CD14-positive monocyte (primary cell): ENCODE results near the gene ATXN1. TPM values are rescaled to one million over a fixed set of nuclear protein-coding genes. Genes with fewer than 3 reads are reported as not detected.

Experiments used
- DNase-seq, 3 donors: peaks; one replicate each; pipeline ENCODE4 v3.0.0-alpha.2; 2011 to 2022
- H2AFZ ChIP-seq: 2 replicates; pipeline ENCODE4 v1.6.0; 2012; ENCODE audit warnings: mild to moderate bottlenecking, low read depth, low read length, inconsistent platforms; ENCODE audit not compliant: insufficient read depth, poor library complexity, severe bottlenecking
- H3K27ac ChIP-seq, 2 donors: 1 replicate in 1 of 2; 2 replicates in 1 of 2; pipeline ENCODE4 v1.5.1; 2012 to 2013; ENCODE audit warnings: low read length in 2 of 2, control low read depth in 1 of 2, inconsistent platforms in 1 of 2, low read depth in 1 of 2, mild to moderate bottlenecking in 1 of 2
- H3K27me3 ChIP-seq, 2 donors: one replicate each; pipeline versions ENCODE4 v1.6.0 to v1.6.1; 2011 to 2013; ENCODE audit warnings: low read length in 2 of 2; ENCODE audit not compliant: control insufficient read depth in 2 of 2, insufficient read depth in 2 of 2
- H3K36me3 ChIP-seq, 2 donors: replicated peaks in 1 of 2; 1 replicate in 1 of 2; 2 replicates in 1 of 2; pipeline versions ENCODE4 v1.5.1 to v1.6.1; 2012 to 2013; ENCODE audit warnings: low read length in 2 of 2, control low read depth in 1 of 2, inconsistent platforms in 1 of 2, mild to moderate bottlenecking in 1 of 2; ENCODE audit not compliant: insufficient read depth in 2 of 2, control insufficient read depth in 1 of 2
- H3K4me1 ChIP-seq, 2 donors: 1 replicate in 1 of 2; 2 replicates in 1 of 2; pipeline versions ENCODE4 v1.5.1 to v1.6.1; 2012 to 2013; ENCODE audit warnings: low read length in 2 of 2, control low read depth in 1 of 2, inconsistent platforms in 1 of 2, mild to moderate bottlenecking in 1 of 2, moderate library complexity in 1 of 2; ENCODE audit not compliant: insufficient read depth in 2 of 2, control insufficient read depth in 1 of 2
- H3K4me2 ChIP-seq: replicated peaks from 2 replicates; pipeline ENCODE3; 2012; ENCODE audit warnings: low read length, moderate library complexity, mild to moderate bottlenecking; ENCODE audit not compliant: poor library complexity, severe bottlenecking; ENCODE audit errors: extremely low read depth
- H3K4me3 ChIP-seq, 3 experiments: fragments of 200-600 bp in 1 of 3; sonication (generic) in 1 of 3; replicated peaks in 1 of 3; 1 replicate in 2 of 3; 2 replicates in 1 of 3; pipeline ENCODE4 v1.5.1; 2011 to 2013; ENCODE audit warnings: low read length in 3 of 3, mild to moderate bottlenecking in 3 of 3, control low read depth in 2 of 3, low read depth in 2 of 3, inconsistent platforms in 1 of 3, moderate library complexity in 1 of 3
- H3K79me2 ChIP-seq: 2 replicates; pipeline ENCODE4 v1.6.0; 2012; ENCODE audit warnings: mild to moderate bottlenecking, control low read depth, inconsistent platforms, low read length, moderate library complexity; ENCODE audit not compliant: insufficient read depth
- H3K9ac ChIP-seq: 2 replicates; pipeline ENCODE4 v1.6.0; 2017; ENCODE audit warnings: low read length, mild to moderate bottlenecking; ENCODE audit not compliant: insufficient read depth, poor library complexity, severe bottlenecking
- H3K9me3 ChIP-seq, 2 donors: replicated peaks in 1 of 2; 1 replicate in 1 of 2; 2 replicates in 1 of 2; pipeline versions ENCODE4 v1.5.1 to v1.6.1; 2012 to 2013; ENCODE audit warnings: low read length in 2 of 2, control low read depth in 1 of 2; ENCODE audit not compliant: control insufficient read depth in 1 of 2, insufficient read depth in 1 of 2
- H4K20me1 ChIP-seq: 2 replicates; pipeline ENCODE4 v1.6.0; 2012; ENCODE audit warnings: mild to moderate bottlenecking, low read length, control low read depth, moderate library complexity; ENCODE audit not compliant: insufficient read depth
- H3K27ac Mint-ChIP-seq, 7 donors: one replicate each; pipeline ENCODE4 v1.8.0; 2020; ENCODE audit warnings: mild to moderate bottlenecking in 7 of 7, mixed read lengths in 7 of 7, moderate library complexity in 6 of 7, inconsistent platforms in 2 of 7
- H3K27me3 Mint-ChIP-seq, 3 donors: one replicate each; pipeline ENCODE4 v1.8.0; 2021 to 2022; ENCODE audit warnings: low read depth in 3 of 3, mild to moderate bottlenecking in 3 of 3, mixed read lengths in 3 of 3, moderate library complexity in 3 of 3, inconsistent platforms in 1 of 3
- H3K36me3 Mint-ChIP-seq, 2 donors: one replicate each; pipeline ENCODE4 v1.8.0; 2020; ENCODE audit warnings: mixed read lengths in 2 of 2, inconsistent platforms in 1 of 2, mild to moderate bottlenecking in 1 of 2
- H3K4me1 Mint-ChIP-seq: one replicate; pipeline ENCODE4 v1.8.0; 2020; ENCODE audit warnings: mild to moderate bottlenecking, mixed read lengths
- H3K4me3 Mint-ChIP-seq, 2 donors: one replicate each; pipeline ENCODE4 v1.8.0; 2020; ENCODE audit warnings: mild to moderate bottlenecking in 2 of 2, mixed read lengths in 2 of 2, moderate library complexity in 1 of 2
- H3K9me3 Mint-ChIP-seq, 7 donors: one replicate each; pipeline ENCODE4 v1.8.0; 2020 to 2022; ENCODE audit warnings: mixed read lengths in 7 of 7, mild to moderate bottlenecking in 6 of 7, moderate library complexity in 6 of 7, inconsistent platforms in 2 of 7
- CTCF ChIP-seq: fragments of 200-600 bp; IDR thresholded peaks from one replicate; pipeline ENCODE4 v1.8.0; 2022; ENCODE audit warnings: antibody characterized with exemption, mild to moderate bottlenecking
- WGBS: methylation state at CpG from one replicate; pipeline ENCODE4 v1.1.5; 2013; ENCODE audit warnings: missing lambda C conversion rate; ENCODE audit not compliant: insufficient coverage; 5-methylcytosine and 5-hydroxymethylcytosine counted together
- intact Hi-C, 2 donors: fragments of 100-400 bp; cut with micrococcal nuclease; formaldehyde crosslinking; loops; one replicate each; pipeline versions ENCODE4 v1.15.0 to v1.15.1; 2023
- polyA plus RNA-seq, 3 donors: library from polyadenylated mRNA; depleted of rRNA in 1 of 3; unstranded in 2 of 3; stranded (reverse) in 1 of 3; fragments of 300-500 nt in 2 of 3; fragments of >200 nt in 1 of 3; fragmentation: Illumina TruSeq in 2 of 3; gene quantifications; 1 replicate in 2 of 3; 2 replicates in 1 of 3; pipeline ENCODE4 v1.2.3, GENCODE V29; 2012 to 2021

The ATXN1 gene
- polyA plus RNA-seq, 3 donors, result 8.8 to 19.1 (median 10.9) TPM

GRCh38 chr6:16803294-16804200 lies 42.3 kb upstream of the ATXN1 start:
- 96% methylated on average over 16 of the region's 24 CpGs for WGBS
- DNase-seq, result no peak
- Histone ChIP-seq H3K79me2 (no peaks in the 10 kb centered on the region), H2AFZ (peak overlapping the region; percentile 9), H3K9me3 (peaks cover 0 to under 1% of the 10 kb centered on the region in 2 donors), H4K20me1 (no peaks in the 10 kb centered on the region), H3K36me3 (no peaks in the 10 kb centered on the region), H3K27ac (no peak overlapping the region), H3K4me2 (no peak overlapping the region), H3K9ac (no peak overlapping the region), H3K4me1 (peaks cover 34 to 37% of the 10 kb centered on the region in 2 donors), H3K27me3 (no peaks in the 10 kb centered on the region), H3K4me3 (no peak overlapping the region)
- intact Hi-C loops, result no loop called here
- H3K27me3 Mint-ChIP-seq, result peaks cover 0 to 4% (median 0%) of the 10 kb centered on the region in 3 donors
- no peak for TF ChIP-seq CTCF
- no peak overlapping the region for H3K4me3 Mint-ChIP-seq
- H3K27ac Mint-ChIP-seq, result no peak overlapping the region
- H3K36me3 Mint-ChIP-seq, result peaks cover 0 to 2% of the 10 kb centered on the region in 2 donors
- peaks cover 42% of the 10 kb centered on the region for H3K4me1 Mint-ChIP-seq
- H3K9me3 Mint-ChIP-seq, result peaks cover 0 to 9% (median 4%) of the 10 kb centered on the region in 7 donors

GRCh38 chr6:16802071-16802470 lies 40.8 kb upstream of the ATXN1 start:
- Mint-ChIP-seq H3K9me3 (peaks cover 0 to 3% (median 0%) of the 10 kb centered on the region in 7 donors), H3K4me3 (no peak overlapping the region), H3K4me1 (peaks cover 42% of the 10 kb centered on the region), H3K27me3 (peaks cover 0 to 1% (median 0%) of the 10 kb centered on the region in 3 donors), H3K27ac (no peak overlapping the region), H3K36me3 (peaks cover 0 to 2% of the 10 kb centered on the region in 2 donors)
- Histone ChIP-seq H3K4me1 (peaks cover 34 to 37% of the 10 kb centered on the region in 2 donors), H3K9ac (no peak overlapping the region), H3K79me2 (no peaks in the 10 kb centered on the region), H2AFZ (no peak overlapping the region), H3K9me3 (no peaks in the 10 kb centered on the region), H3K36me3 (no peaks in the 10 kb centered on the region), H3K27me3 (no peaks in the 10 kb centered on the region), H4K20me1 (no peaks in the 10 kb centered on the region), H3K4me2 (no peak overlapping the region), H3K27ac (no peak overlapping the region), H3K4me3 (no peak overlapping the region)
- intact Hi-C loops, result no loop called here
- WGBS, result no CpG with 5 or more reads among the region's 2 CpGs
- TF ChIP-seq CTCF, result no peak
- no peak for DNase-seq
